Measurements from ENCODE around the gene DUS2. TPM values are rescaled to one million over a fixed set of nuclear protein-coding genes. Genes with fewer than 3 reads are reported as not detected.
"Not testable (repeated sequence)": the region's sequence is repeated elsewhere in the genome, so short reads cannot be mapped to it uniquely, and the experiment has no call there.

The DUS2 gene
- polyA plus RNA-seq, 1 donor (not counting 4 experiments of a cell fraction or from before 2014, with no cell fraction given) = 22.9 TPM

DNA sequence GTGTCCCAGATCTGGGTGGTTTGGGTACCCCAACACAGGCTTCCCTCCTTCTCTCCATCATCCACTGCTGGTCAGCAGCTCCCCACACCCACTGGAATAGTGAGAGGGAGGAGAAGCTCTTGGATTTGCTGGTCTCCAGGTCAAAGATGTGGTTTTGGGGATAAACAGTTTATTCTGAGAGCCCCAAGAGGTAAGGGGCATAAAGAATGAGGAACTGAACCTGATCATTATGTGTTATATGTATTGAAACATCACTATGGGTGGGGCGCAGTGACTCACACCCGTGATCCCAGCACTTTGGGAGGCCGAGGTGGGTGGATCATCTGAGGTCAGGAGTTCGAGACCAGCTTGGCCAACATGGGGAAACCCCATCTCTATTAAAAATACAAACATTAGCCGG is 27.7 kb upstream of the DUS2 start:
- FAIRE-seq (no peak), DNase-seq (ENCODE audit: low read depth, low spot score) (no peak)
- H3K27ac ChIP-seq (ENCODE audit: control insufficient read depth, insufficient read depth, low read length) = no peak overlapping the region

GRCh38 chr16:67996666-67997065 is 26.4 kb upstream of the DUS2 start:
- Histone ChIP-seq H3K27me3 (ENCODE audit: control insufficient read depth, extremely low read depth, insufficient read depth, low read length) (no peaks in the 10 kb centered on the region), H4K20me1 (ENCODE audit: control insufficient read depth, extremely low read depth, insufficient read depth, low read length) (no peaks in the 10 kb centered on the region), H3K9me3 (ENCODE audit: control insufficient read depth, low read depth, low read length) (no peaks in the 10 kb centered on the region), H3K4me1 (ENCODE audit: control insufficient read depth, extremely low read depth, insufficient read depth, low read length) (peaks cover 7% of the 10 kb centered on the region), H3K27ac (ENCODE audit: control insufficient read depth, insufficient read depth, low read length) (no peak overlapping the region), H3K4me2 (ENCODE audit: control insufficient read depth, extremely low read depth, insufficient read depth, low read depth, low read length) (no peak overlapping the region), H2AFZ (ENCODE audit: control insufficient read depth, low read length) (no peak overlapping the region), H3K9ac (ENCODE audit: control insufficient read depth, extremely low read depth, insufficient read depth, low read length) (no peak overlapping the region), H3K36me3 (ENCODE audit: control insufficient read depth in 2 of 2, extremely low read depth in 1 of 2, insufficient read depth in 2 of 2, low read length in 2 of 2) (no peaks in the 10 kb centered on the region), H3K4me3 (ENCODE audit: control insufficient read depth in 2 of 3, extremely low read depth in 1 of 3, insufficient read depth in 2 of 3, low read depth in 1 of 3, low read length in 3 of 3) (no peak overlapping the region), H3K9me1 (ENCODE audit: control insufficient read depth, extremely low read depth, insufficient read depth, low read length) (no peaks in the 10 kb centered on the region), H3K79me2 (ENCODE audit: control insufficient read depth, insufficient read depth, low read length) (no peaks in the 10 kb centered on the region)
- TF ChIP-seq EZH2 (IDR thresholded peaks at IDR 0.05; ENCODE audit: low read length) = no peak
- no peak for TF ChIP-seq CTCF (optimal IDR thresholded peaks at IDR 0.05 in 1 of 3, IDR thresholded peaks at IDR 0.05 in 1 of 3, conservative IDR thresholded peaks at IDR 0.05 in 1 of 3; ENCODE audit: extremely low read depth in 1 of 3, insufficient read depth in 2 of 3, low read length in 3 of 3)
- dilution Hi-C loops (cut with MboI; ENCODE audit: extremely low pct_ligation_motif_present, low sequenced_read_pairs) = no loop called here
- DNase-seq (ENCODE audit: low read depth, low spot score) (no peak), FAIRE-seq (no peak)

More for the DNA sequence above, 27.7 kb upstream of the DUS2 start:
- dilution Hi-C loops (cut with MboI; ENCODE audit: extremely low pct_ligation_motif_present, low sequenced_read_pairs) = no loop called here
- Histone ChIP-seq H3K79me2 (ENCODE audit: control insufficient read depth, insufficient read depth, low read length) (no peaks in the 10 kb centered on the region), H3K9me3 (ENCODE audit: control insufficient read depth, low read depth, low read length) (no peaks in the 10 kb centered on the region), H3K4me1 (ENCODE audit: control insufficient read depth, extremely low read depth, insufficient read depth, low read length) (peaks cover 7% of the 10 kb centered on the region), H3K27me3 (ENCODE audit: control insufficient read depth, extremely low read depth, insufficient read depth, low read length) (no peaks in the 10 kb centered on the region), H3K9ac (ENCODE audit: control insufficient read depth, extremely low read depth, insufficient read depth, low read length) (no peak overlapping the region), H3K9me1 (ENCODE audit: control insufficient read depth, extremely low read depth, insufficient read depth, low read length) (no peaks in the 10 kb centered on the region), H3K36me3 (ENCODE audit: control insufficient read depth in 2 of 2, extremely low read depth in 1 of 2, insufficient read depth in 2 of 2, low read length in 2 of 2) (no peaks in the 10 kb centered on the region), H4K20me1 (ENCODE audit: control insufficient read depth, extremely low read depth, insufficient read depth, low read length) (no peaks in the 10 kb centered on the region), H2AFZ (ENCODE audit: control insufficient read depth, low read length) (no peak overlapping the region), H3K4me2 (ENCODE audit: control insufficient read depth, extremely low read depth, insufficient read depth, low read depth, low read length) (no peak overlapping the region), H3K4me3 (ENCODE audit: control insufficient read depth in 2 of 3, extremely low read depth in 1 of 3, insufficient read depth in 2 of 3, low read depth in 1 of 3, low read length in 3 of 3) (no peak overlapping the region)
- TF ChIP-seq CTCF (optimal IDR thresholded peaks at IDR 0.05 in 1 of 3, IDR thresholded peaks at IDR 0.05 in 1 of 3, conservative IDR thresholded peaks at IDR 0.05 in 1 of 3; ENCODE audit: extremely low read depth in 1 of 3, insufficient read depth in 2 of 3, low read length in 3 of 3) (no peak), EZH2 (IDR thresholded peaks at IDR 0.05; ENCODE audit: low read length) (no peak)

DNA sequence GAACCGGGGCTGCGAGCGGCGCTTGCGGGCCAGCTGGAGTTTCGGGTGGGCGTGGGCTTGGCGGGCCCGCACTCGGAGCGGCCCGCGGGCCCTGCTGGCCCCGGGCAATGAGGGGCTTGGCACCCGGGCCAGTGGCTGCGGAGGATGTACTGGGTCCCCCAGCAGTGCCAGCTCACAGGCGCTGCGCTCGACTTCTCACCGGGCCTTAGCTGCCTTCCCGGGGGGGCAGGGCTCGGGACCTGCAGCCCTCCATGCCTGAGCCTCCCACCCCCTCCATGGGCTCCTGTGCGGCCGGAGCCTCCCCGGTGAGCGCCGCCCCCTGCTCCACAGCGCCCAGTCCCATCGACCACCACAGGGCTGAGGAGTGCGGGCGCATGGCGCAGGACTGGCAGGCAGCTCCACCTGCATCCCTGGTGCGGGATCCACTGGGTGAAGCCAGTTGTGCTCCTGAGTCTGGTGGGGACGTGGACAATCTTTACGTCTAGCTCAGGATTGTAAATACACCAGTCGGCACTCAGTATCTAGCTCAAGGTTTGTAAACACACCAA is 24.8 kb upstream of the DUS2 start:
- H3K79me2 ChIP-seq (ENCODE audit: control insufficient read depth, insufficient read depth, low read length); H3K27me3 ChIP-seq (ENCODE audit: control insufficient read depth, extremely low read depth, insufficient read depth, low read length); H2AFZ ChIP-seq (ENCODE audit: control insufficient read depth, low read length); H4K20me1 ChIP-seq (ENCODE audit: control insufficient read depth, extremely low read depth, insufficient read depth, low read length); H3K4me1 ChIP-seq (ENCODE audit: control insufficient read depth, extremely low read depth, insufficient read depth, low read length); H3K27ac ChIP-seq (ENCODE audit: control insufficient read depth, insufficient read depth, low read length); H3K9ac ChIP-seq (ENCODE audit: control insufficient read depth, extremely low read depth, insufficient read depth, low read length); H3K4me2 ChIP-seq (ENCODE audit: control insufficient read depth, extremely low read depth, insufficient read depth, low read depth, low read length); H3K4me3 ChIP-seq (ENCODE audit: control insufficient read depth in 2 of 3, extremely low read depth in 1 of 3, insufficient read depth in 2 of 3, low read depth in 1 of 3, low read length in 3 of 3); H3K9me1 ChIP-seq (ENCODE audit: control insufficient read depth, extremely low read depth, insufficient read depth, low read length); H3K9me3 ChIP-seq (ENCODE audit: control insufficient read depth, low read depth, low read length); DNase-seq (ENCODE audit: low read depth, low spot score); FAIRE-seq; H3K36me3 ChIP-seq (ENCODE audit: control insufficient read depth in 2 of 2, extremely low read depth in 1 of 2, insufficient read depth in 2 of 2, low read length in 2 of 2); dilution Hi-C loops (cut with MboI; ENCODE audit: extremely low pct_ligation_motif_present, low sequenced_read_pairs): not testable (repeated sequence)
